Measurements from ENCODE around the gene TENT5C. TPM values are rescaled to one million over a fixed set of nuclear protein-coding genes. Genes with fewer than 3 reads are reported as not detected.

Gene TENT5C
- polyA plus RNA-seq, 1 donor (not counting 4 experiments of a cell fraction or from before 2014, with no cell fraction given), result 0.13 TPM

DNA sequence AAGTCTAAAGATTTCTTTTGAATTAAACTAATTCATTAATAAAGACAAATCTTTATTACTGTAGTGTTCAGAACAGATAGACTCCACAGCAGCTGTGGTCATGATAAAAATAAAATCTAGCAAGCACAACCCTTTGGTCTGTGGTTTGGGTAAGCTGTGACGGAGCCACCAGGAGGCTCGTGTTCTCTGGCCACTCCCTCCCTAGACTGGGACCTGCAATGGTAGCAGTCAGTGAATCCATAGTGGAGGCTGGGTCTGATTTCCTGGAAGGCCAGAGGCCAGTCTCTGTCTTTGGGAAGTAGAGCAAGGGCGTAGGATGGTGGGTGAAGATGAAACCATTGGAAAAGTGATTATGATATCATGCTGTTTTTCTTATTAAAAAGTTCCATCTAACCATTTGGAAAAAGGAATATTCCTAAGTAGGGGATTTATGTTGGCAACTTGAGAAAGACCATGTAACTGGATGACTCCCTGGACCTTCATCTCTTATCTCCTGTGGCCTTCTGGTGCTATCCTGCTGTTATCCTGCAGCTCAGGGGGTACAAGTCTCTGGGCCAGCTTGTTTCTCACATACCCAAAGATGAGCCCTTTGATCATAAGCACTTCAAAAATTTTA lies 39.0 kb downstream of the TENT5C start:
- DNase-seq (ENCODE audit: low read depth, low spot score) (no peak), FAIRE-seq (no peak)
- H2AFZ ChIP-seq (ENCODE audit: control insufficient read depth, low read length), result no peak overlapping the region
- H4K20me1 ChIP-seq (ENCODE audit: control insufficient read depth, extremely low read depth, insufficient read depth, low read length), result no peaks in the 10 kb centered on the region
- dilution Hi-C loops (cut with MboI; ENCODE audit: extremely low pct_ligation_motif_present, low sequenced_read_pairs), result no loop called here
- no peak overlapping the region for H3K27ac ChIP-seq (ENCODE audit: control insufficient read depth, insufficient read depth, low read length)
- H3K9ac ChIP-seq (ENCODE audit: control insufficient read depth, extremely low read depth, insufficient read depth, low read length), result no peak overlapping the region
- no peak overlapping the region for H3K4me3 ChIP-seq (ENCODE audit: control insufficient read depth in 2 of 3, extremely low read depth in 1 of 3, insufficient read depth in 2 of 3, low read depth in 1 of 3, low read length in 3 of 3)
- no peaks in the 10 kb centered on the region for H3K36me3 ChIP-seq (ENCODE audit: control insufficient read depth in 2 of 2, extremely low read depth in 1 of 2, insufficient read depth in 2 of 2, low read length in 2 of 2)
- H3K4me1 ChIP-seq (ENCODE audit: control insufficient read depth, extremely low read depth, insufficient read depth, low read length), result no peaks in the 10 kb centered on the region
- no peak for TF ChIP-seq EZH2 (IDR thresholded peaks at IDR 0.05; ENCODE audit: low read length)
- TF ChIP-seq, protein P1, sequence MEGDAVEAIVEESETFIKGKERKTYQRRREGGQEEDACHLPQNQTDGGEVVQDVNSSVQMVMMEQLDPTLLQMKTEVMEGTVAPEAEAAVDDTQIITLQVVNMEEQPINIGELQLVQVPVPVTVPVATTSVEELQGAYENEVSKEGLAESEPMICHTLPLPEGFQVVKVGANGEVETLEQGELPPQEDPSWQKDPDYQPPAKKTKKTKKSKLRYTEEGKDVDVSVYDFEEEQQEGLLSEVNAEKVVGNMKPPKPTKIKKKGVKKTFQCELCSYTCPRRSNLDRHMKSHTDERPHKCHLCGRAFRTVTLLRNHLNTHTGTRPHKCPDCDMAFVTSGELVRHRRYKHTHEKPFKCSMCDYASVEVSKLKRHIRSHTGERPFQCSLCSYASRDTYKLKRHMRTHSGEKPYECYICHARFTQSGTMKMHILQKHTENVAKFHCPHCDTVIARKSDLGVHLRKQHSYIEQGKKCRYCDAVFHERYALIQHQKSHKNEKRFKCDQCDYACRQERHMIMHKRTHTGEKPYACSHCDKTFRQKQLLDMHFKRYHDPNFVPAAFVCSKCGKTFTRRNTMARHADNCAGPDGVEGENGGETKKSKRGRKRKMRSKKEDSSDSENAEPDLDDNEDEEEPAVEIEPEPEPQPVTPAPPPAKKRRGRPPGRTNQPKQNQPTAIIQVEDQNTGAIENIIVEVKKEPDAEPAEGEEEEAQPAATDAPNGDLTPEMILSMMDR (optimal IDR thresholded peaks at IDR 0.05 in 1 of 3, IDR thresholded peaks at IDR 0.05 in 1 of 3, conservative IDR thresholded peaks at IDR 0.05 in 1 of 3; ENCODE audit: extremely low read depth in 1 of 3, insufficient read depth in 2 of 3, low read length in 3 of 3), result no peak
- no peaks in the 10 kb centered on the region for H3K9me3 ChIP-seq (ENCODE audit: control insufficient read depth, low read depth, low read length)
- no peaks in the 10 kb centered on the region for H3K9me1 ChIP-seq (ENCODE audit: control insufficient read depth, extremely low read depth, insufficient read depth, low read length)
- no peaks in the 10 kb centered on the region for H3K79me2 ChIP-seq (ENCODE audit: control insufficient read depth, insufficient read depth, low read length)
- no peak overlapping the region for H3K4me2 ChIP-seq (ENCODE audit: control insufficient read depth, extremely low read depth, insufficient read depth, low read depth, low read length)
- no peaks in the 10 kb centered on the region for H3K27me3 ChIP-seq (ENCODE audit: control insufficient read depth, extremely low read depth, insufficient read depth, low read length)

- Histone ChIP-seq H3K4me2 (ENCODE audit: control insufficient read depth, extremely low read depth, insufficient read depth, low read depth, low read length) (no peak overlapping the region), H3K27ac (ENCODE audit: control insufficient read depth, insufficient read depth, low read length) (no peak overlapping the region), H3K36me3 (ENCODE audit: control insufficient read depth in 2 of 2, extremely low read depth in 1 of 2, insufficient read depth in 2 of 2, low read length in 2 of 2) (no peaks in the 10 kb centered on the region), H3K9me3 (ENCODE audit: control insufficient read depth, low read depth, low read length) (no peaks in the 10 kb centered on the region), H3K4me1 (ENCODE audit: control insufficient read depth, extremely low read depth, insufficient read depth, low read length) (no peaks in the 10 kb centered on the region), H4K20me1 (ENCODE audit: control insufficient read depth, extremely low read depth, insufficient read depth, low read length) (no peaks in the 10 kb centered on the region), H3K27me3 (ENCODE audit: control insufficient read depth, extremely low read depth, insufficient read depth, low read length) (no peaks in the 10 kb centered on the region), H3K79me2 (ENCODE audit: control insufficient read depth, insufficient read depth, low read length) (no peaks in the 10 kb centered on the region), H3K9me1 (ENCODE audit: control insufficient read depth, extremely low read depth, insufficient read depth, low read length) (no peaks in the 10 kb centered on the region), H3K9ac (ENCODE audit: control insufficient read depth, extremely low read depth, insufficient read depth, low read length) (no peak overlapping the region), H2AFZ (ENCODE audit: control insufficient read depth, low read length) (no peak overlapping the region), H3K4me3 (ENCODE audit: control insufficient read depth in 2 of 3, extremely low read depth in 1 of 3, insufficient read depth in 2 of 3, low read depth in 1 of 3, low read length in 3 of 3) (no peak overlapping the region)
- dilution Hi-C loops (cut with MboI; ENCODE audit: extremely low pct_ligation_motif_present, low sequenced_read_pairs), result no loop called here
- no peak for FAIRE-seq
- DNase-seq (ENCODE audit: low read depth, low spot score), result no peak
- TF ChIP-seq, protein P1 (optimal IDR thresholded peaks at IDR 0.05 in 1 of 3, IDR thresholded peaks at IDR 0.05 in 1 of 3, conservative IDR thresholded peaks at IDR 0.05 in 1 of 3; ENCODE audit: extremely low read depth in 1 of 3, insufficient read depth in 2 of 3, low read length in 3 of 3), result no peak
- no peak for TF ChIP-seq EZH2 (IDR thresholded peaks at IDR 0.05; ENCODE audit: low read length)
Measured at GRCh38 chr1:117645343-117645742, 39.5 kb downstream of the TENT5C start.
